H9 (cell line): ENCODE data around the gene NPFF. TPM values are rescaled to one million over a fixed set of nuclear protein-coding genes. Genes with fewer than 3 reads are reported as not detected.

Experiments used
- DNase-seq: peaks from one replicate; pipeline ENCODE4 v3.0.0-alpha.2; 2017
- H2AFZ ChIP-seq: one replicate; pipeline ENCODE4 v1.6.1; 2013; ENCODE audit warnings: mild to moderate bottlenecking, low read length, control low read depth, moderate library complexity
- H2AK5ac ChIP-seq: 2 replicates; pipeline ENCODE4 v1.6.1; 2013; ENCODE audit warnings: low read length, control low read depth, mixed read lengths; ENCODE audit not compliant: insufficient read length
- H2BK120ac ChIP-seq: one replicate; pipeline ENCODE4 v1.6.1; 2013; ENCODE audit warnings: low read depth, mild to moderate bottlenecking, low read length, control low read depth, inconsistent platforms; ENCODE audit not compliant: poor library complexity, severe bottlenecking
- H2BK12ac ChIP-seq: 2 replicates; pipeline ENCODE4 v1.6.1; 2013; ENCODE audit warnings: low read length, control low read depth, mixed read lengths, low read depth; ENCODE audit not compliant: insufficient read length
- H2BK15ac ChIP-seq: 2 replicates; pipeline ENCODE4 v1.6.1; 2013; ENCODE audit warnings: low read depth, low read length, control low read depth
- H2BK20ac ChIP-seq: one replicate; pipeline ENCODE4 v1.6.1; 2013; ENCODE audit warnings: low read depth, mild to moderate bottlenecking, low read length, control low read depth, inconsistent platforms; ENCODE audit not compliant: poor library complexity, severe bottlenecking
- H2BK5ac ChIP-seq: 2 replicates; pipeline ENCODE4 v1.6.1; 2013; ENCODE audit warnings: low read length, control low read depth, mixed read lengths; ENCODE audit not compliant: insufficient read length
- H3K14ac ChIP-seq: 2 replicates; pipeline ENCODE4 v1.6.1; 2013; ENCODE audit warnings: low read length, control low read depth; ENCODE audit not compliant: insufficient read depth
- H3K18ac ChIP-seq: 2 replicates; pipeline ENCODE4 v1.6.1; 2013; ENCODE audit warnings: low read depth, mild to moderate bottlenecking, mixed read lengths, low read length, control low read depth; ENCODE audit not compliant: insufficient read length
- H3K23ac ChIP-seq: 2 replicates; pipeline ENCODE4 v1.6.1; 2013; ENCODE audit warnings: low read length, control low read depth, mixed read lengths, low read depth; ENCODE audit not compliant: insufficient read length
- H3K23me2 ChIP-seq: 2 replicates; pipeline ENCODE4 v1.6.1; 2013; ENCODE audit warnings: low read depth, mild to moderate bottlenecking, mixed read lengths, low read length, control low read depth; ENCODE audit not compliant: insufficient read length, poor library complexity, severe bottlenecking
- H3K27ac ChIP-seq: 2 replicates; pipeline ENCODE4 v1.5.1; 2013; ENCODE audit warnings: low read length, control low read depth, mixed read lengths, low read depth; ENCODE audit not compliant: insufficient read length
- H3K27me3 ChIP-seq: 2 replicates; pipeline ENCODE4 v1.6.1; 2013; ENCODE audit warnings: low read length, control low read depth, inconsistent platforms; ENCODE audit not compliant: insufficient read depth
- H3K4ac ChIP-seq: 2 replicates; pipeline ENCODE4 v1.6.1; 2013; ENCODE audit warnings: low read depth, mild to moderate bottlenecking, control low read depth, inconsistent platforms, low read length, moderate library complexity
- H3K4me1 ChIP-seq: 2 replicates; pipeline ENCODE4 v1.6.1; 2013; ENCODE audit warnings: low read length, control low read depth, inconsistent platforms; ENCODE audit not compliant: insufficient read depth
- H3K4me2 ChIP-seq: 2 replicates; pipeline ENCODE4 v1.6.1; 2013; ENCODE audit warnings: low read length, control low read depth, mixed read lengths; ENCODE audit not compliant: insufficient read length, insufficient read depth
- H3K56ac ChIP-seq: 2 replicates; pipeline ENCODE4 v1.6.1; 2013; ENCODE audit warnings: low read depth, mild to moderate bottlenecking, mixed read lengths, low read length, control low read depth; ENCODE audit not compliant: insufficient read length
- H3K79me1 ChIP-seq: 2 replicates; pipeline ENCODE4 v1.6.1; 2013; ENCODE audit warnings: low read depth, mild to moderate bottlenecking, moderate library complexity, low read length, control low read depth, inconsistent platforms; ENCODE audit not compliant: insufficient read depth, poor library complexity, severe bottlenecking
- H3K79me2 ChIP-seq: 2 replicates; pipeline ENCODE4 v1.6.1; 2013; ENCODE audit warnings: low read length, control low read depth, inconsistent platforms; ENCODE audit not compliant: insufficient read depth
- H3K9ac ChIP-seq: 2 replicates; pipeline ENCODE4 v1.6.1; 2013; ENCODE audit warnings: low read length, control low read depth, mixed read lengths; ENCODE audit not compliant: insufficient read length; ENCODE audit errors: extremely low read depth
- H3K9me3 ChIP-seq: one replicate; pipeline ENCODE4 v1.6.1; 2013; ENCODE audit warnings: low read depth, low read length, inconsistent platforms; ENCODE audit not compliant: control insufficient read depth
- H3T11ph ChIP-seq: one replicate; pipeline ENCODE4 v1.6.1; 2013; ENCODE audit warnings: mild to moderate bottlenecking, low read length, control low read depth, inconsistent platforms
- H4K20me1 ChIP-seq: one replicate; pipeline ENCODE4 v1.6.1; 2013; ENCODE audit not compliant: control insufficient read depth, insufficient read length, insufficient read depth
- H4K5ac ChIP-seq: 2 replicates; pipeline ENCODE4 v1.6.1; 2013; ENCODE audit warnings: low read depth, mild to moderate bottlenecking, mixed read lengths, low read length, control low read depth; ENCODE audit not compliant: insufficient read length
- H4K8ac ChIP-seq: replicated peaks from 2 replicates; pipeline ENCODE4 v1.6.1; 2013; ENCODE audit warnings: low read length, control low read depth, mixed read lengths, low read depth; ENCODE audit not compliant: insufficient read length
- H4K91ac ChIP-seq: 2 replicates; pipeline ENCODE4 v1.6.1; 2013; ENCODE audit warnings: low read depth, mild to moderate bottlenecking, moderate library complexity, mixed read lengths, low read length, control low read depth; ENCODE audit not compliant: insufficient read length
- H3K27ac Mint-ChIP-seq, 3 experiments: 2 replicates in 2 of 3; 3 replicates in 1 of 3; pipeline ENCODE4 v1.8.0; 2020 to 2021; ENCODE audit warnings: mixed read lengths in 3 of 3, mild to moderate bottlenecking in 1 of 3, moderate library complexity in 1 of 3
- H3K27me3 Mint-ChIP-seq: 2 replicates; pipeline ENCODE4 v1.8.0; 2021; ENCODE audit warnings: low read depth, mild to moderate bottlenecking, moderate library complexity, mixed read lengths
- H3K36me3 Mint-ChIP-seq, 3 experiments: 2 replicates in 2 of 3; 3 replicates in 1 of 3; pipeline ENCODE4 v1.8.0; 2020 to 2021; ENCODE audit warnings: low read depth in 3 of 3, mixed read lengths in 3 of 3; ENCODE audit not compliant: insufficient read depth in 1 of 3
- H3K4me1 Mint-ChIP-seq, 2 experiments: 2 replicates each; pipeline ENCODE4 v1.8.0; 2020; ENCODE audit warnings: mixed read lengths in 2 of 2
- H3K4me3 Mint-ChIP-seq, 2 experiments: 2 replicates in 1 of 2; 3 replicates in 1 of 2; pipeline ENCODE4 v1.8.0; 2020 to 2021; ENCODE audit warnings: mild to moderate bottlenecking in 2 of 2, mixed read lengths in 2 of 2, moderate library complexity in 1 of 2
- H3K9me3 Mint-ChIP-seq, 2 experiments: 2 replicates in 1 of 2; 3 replicates in 1 of 2; pipeline ENCODE4 v1.8.0; 2020; ENCODE audit warnings: mild to moderate bottlenecking in 2 of 2, mixed read lengths in 2 of 2, moderate library complexity in 1 of 2
- WGBS: extraction: QIAGEN DNeasy Blood & Tissue Kit; methylation state at CpG from one replicate; pipeline ENCODE4 v1.1.7; 2013; ENCODE audit warnings: missing lambda C conversion rate, low lambda C conversion rate, mixed read lengths; ENCODE audit not compliant: insufficient read length; ENCODE audit errors: extremely low coverage; 5-methylcytosine and 5-hydroxymethylcytosine counted together
- total RNA-seq: library from RNA; stranded (reverse); gene quantifications from 2 replicates; pipeline ENCODE4 v1.2.1, GENCODE V29; 2021
- TF ChIP-seq, protein P1 (sequence below): fragments of 200-600 bp; sonication (generic); conservative IDR thresholded peaks from 3 replicates; pipeline ENCODE4 v1.8.0; 2021; ENCODE audit warnings: antibody characterized with exemption, mild to moderate bottlenecking

Gene NPFF
- total RNA-seq, 1 experiment from 2014 or later, result not detected

DNA sequence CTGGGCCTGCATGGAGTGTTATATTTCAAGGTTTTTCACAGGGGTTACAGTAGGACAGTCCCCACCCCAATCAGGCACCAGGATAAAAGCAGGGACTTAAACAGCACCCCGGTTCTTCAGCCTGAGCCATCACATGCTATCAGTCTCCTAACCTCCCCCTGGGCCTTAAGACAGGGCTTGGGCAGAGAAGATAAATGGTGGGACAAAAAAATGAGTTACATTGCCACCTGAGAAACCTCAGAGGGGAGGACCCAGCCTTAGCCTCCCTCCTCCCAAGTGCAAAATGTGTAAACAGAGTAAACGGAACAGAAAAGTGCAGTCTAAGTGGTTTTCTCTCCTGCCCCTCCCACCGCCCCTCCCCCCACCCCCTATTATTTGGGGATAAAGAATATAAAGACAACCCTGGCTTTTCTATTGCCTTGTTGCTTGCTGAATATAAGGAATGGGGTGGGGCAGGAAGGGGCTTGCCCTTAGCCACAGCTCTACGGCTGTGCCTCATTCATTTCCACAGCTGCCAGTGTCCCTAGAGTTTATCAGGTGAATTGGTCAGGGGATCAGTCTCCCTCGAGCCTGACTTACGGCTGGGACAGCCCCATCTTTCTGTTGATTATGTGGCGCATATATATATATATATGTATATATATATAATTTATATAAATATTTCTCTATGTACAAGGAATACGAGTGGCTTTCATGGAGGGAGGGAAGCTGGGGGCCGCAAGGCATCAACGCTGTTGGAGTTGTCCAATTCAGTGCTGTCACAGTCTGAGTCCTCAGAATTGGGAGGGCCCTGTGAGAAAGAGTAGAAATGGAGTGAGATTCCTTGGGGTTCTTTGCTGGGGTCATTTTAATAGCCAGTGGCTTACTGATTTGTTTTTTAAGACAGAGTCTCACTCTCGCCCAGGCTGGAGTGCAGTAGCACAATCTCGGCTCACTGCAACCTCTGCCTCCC lies 26.5 kb downstream of the NPFF start:
- H3K27ac ChIP-seq, result no peak overlapping the region
- DNase-seq, result no peak

More for the DNA sequence above, 26.5 kb downstream of the NPFF start:
- Histone ChIP-seq H3K14ac (no peak overlapping the region), H3K18ac (no peak overlapping the region), H4K20me1 (no peaks in the 10 kb centered on the region), H3K56ac (no peak overlapping the region), H3K79me2 (no peaks in the 10 kb centered on the region), H2BK120ac (no peak overlapping the region), H4K5ac (no peak overlapping the region), H3K23ac (no peak overlapping the region), H4K8ac (no peak overlapping the region), H3K23me2 (no peaks in the 10 kb centered on the region), H2BK20ac (no peak overlapping the region), H3K4ac (no peak overlapping the region), H4K91ac (no peak overlapping the region), H3K27me3 (no peaks in the 10 kb centered on the region), H2BK5ac (no peak overlapping the region), H2AK5ac (no peak overlapping the region), H2AFZ (no peak overlapping the region), H3T11ph (no peak overlapping the region), H3K79me1 (no peaks in the 10 kb centered on the region), H3K9ac (no peak overlapping the region), H3K4me2 (no peak overlapping the region), H2BK12ac (no peak overlapping the region), H3K4me1 (no peaks in the 10 kb centered on the region), H3K9me3 (no peaks in the 10 kb centered on the region), H2BK15ac (no peak overlapping the region)
- H3K4me1 Mint-ChIP-seq, result peaks cover 33 to 48% of the 10 kb centered on the region in 2 experiments
- no peak overlapping the region for H3K4me3 Mint-ChIP-seq
- H3K27ac Mint-ChIP-seq, result peak overlapping the region in 2 of 3 experiments; percentile 75 to 91; a peak in 3 of 7 replicates
- peaks cover 53 to 88% (median 86%) of the 10 kb centered on the region in 3 experiments for H3K36me3 Mint-ChIP-seq
- no CpG with 5 or more reads among the region's 12 CpGs for whole genome bisulfite sequencing
- TF ChIP-seq, protein P1, sequence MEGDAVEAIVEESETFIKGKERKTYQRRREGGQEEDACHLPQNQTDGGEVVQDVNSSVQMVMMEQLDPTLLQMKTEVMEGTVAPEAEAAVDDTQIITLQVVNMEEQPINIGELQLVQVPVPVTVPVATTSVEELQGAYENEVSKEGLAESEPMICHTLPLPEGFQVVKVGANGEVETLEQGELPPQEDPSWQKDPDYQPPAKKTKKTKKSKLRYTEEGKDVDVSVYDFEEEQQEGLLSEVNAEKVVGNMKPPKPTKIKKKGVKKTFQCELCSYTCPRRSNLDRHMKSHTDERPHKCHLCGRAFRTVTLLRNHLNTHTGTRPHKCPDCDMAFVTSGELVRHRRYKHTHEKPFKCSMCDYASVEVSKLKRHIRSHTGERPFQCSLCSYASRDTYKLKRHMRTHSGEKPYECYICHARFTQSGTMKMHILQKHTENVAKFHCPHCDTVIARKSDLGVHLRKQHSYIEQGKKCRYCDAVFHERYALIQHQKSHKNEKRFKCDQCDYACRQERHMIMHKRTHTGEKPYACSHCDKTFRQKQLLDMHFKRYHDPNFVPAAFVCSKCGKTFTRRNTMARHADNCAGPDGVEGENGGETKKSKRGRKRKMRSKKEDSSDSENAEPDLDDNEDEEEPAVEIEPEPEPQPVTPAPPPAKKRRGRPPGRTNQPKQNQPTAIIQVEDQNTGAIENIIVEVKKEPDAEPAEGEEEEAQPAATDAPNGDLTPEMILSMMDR, result no peak
- no peaks in the 10 kb centered on the region; the same call in 1 of the 2 replicates for H3K27me3 Mint-ChIP-seq
- no peaks in the 10 kb centered on the region for H3K9me3 Mint-ChIP-seq
